CD4-positive, alpha-beta T cell treated with Interleukin-6 at 100 ng/mL for 8 hours (primary cell): ENCODE results near the gene PPP4R3A.
"Not testable (repeated sequence)": the region's sequence is repeated elsewhere in the genome, so short reads cannot be mapped to it uniquely, and the experiment has no call there.

Experiments used
- DNase-seq: peaks from one replicate; pipeline ENCODE4 v3.0.0-alpha.2; 2020; ENCODE audit warnings: mixed read lengths, low spot score

PPP4R3A gene

GRCh38 chr14:91436266-91436665, 73.8 kb downstream of the PPP4R3A start:
- DNase-seq = not testable (repeated sequence)

GRCh38 chr14:91429385-91429784, 80.7 kb downstream of the PPP4R3A start:
- no peak for DNase-seq

DNA sequence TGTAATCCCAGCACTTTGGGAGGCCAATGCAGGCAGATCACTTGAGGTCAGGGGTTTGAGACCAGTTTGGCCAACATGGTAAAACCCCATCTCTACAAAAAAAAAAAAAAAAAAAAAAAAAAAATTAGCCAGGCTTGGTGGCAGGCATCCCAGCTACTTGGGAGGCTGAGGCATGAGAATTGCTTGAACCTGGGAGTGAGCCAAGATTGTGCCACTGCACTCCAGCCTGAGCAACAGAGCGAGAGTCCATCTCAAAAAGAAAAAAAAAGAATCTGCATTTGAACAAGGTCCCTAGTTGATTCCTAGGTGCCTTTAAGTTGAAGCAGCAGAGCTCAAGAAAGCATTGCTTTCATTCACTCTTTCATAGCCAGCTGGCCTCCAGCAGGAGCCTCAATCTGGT, 81.2 kb downstream of the PPP4R3A start:
- not testable (repeated sequence) for DNase-seq

- not testable (repeated sequence) for DNase-seq
These were observed 84.6 kb downstream of the PPP4R3A start for GRCh38 chr14:91425531-91425944.

DNA sequence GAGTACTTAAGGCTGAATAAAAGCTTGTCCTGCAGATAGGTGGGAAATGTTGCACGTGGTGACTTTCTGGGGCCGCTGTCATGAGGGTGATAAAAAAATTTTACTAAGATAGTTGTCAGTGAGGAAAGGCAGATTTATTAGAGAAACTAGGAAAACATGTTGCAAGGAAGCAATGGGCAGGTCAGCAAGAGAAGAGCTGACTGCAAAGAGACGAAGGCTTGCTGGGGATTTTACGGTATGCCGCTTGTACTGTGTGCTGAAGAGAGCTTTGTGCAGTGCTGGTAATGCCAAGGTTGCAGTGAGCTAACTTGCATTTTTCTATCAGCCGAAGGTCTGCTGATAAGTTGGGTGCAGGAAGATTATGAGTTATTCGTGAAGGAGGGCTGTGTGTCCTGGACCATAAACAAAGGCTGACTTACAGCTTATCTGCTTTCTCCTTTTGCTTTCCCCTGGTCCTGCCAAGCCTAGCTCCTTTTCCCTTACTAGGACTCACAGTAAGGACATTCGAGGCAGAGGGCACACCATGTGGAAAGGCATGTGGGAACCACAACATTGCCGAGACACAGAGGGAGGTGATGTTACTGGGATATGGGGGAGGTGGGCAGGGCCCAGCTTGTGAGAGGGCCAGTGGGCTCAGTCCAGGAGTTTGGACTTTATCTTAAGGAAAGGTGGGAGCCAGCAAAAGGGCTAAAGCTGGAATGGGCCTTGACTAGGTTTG, 85.1 kb downstream of the PPP4R3A start:
- DNase-seq = no peak

DNA sequence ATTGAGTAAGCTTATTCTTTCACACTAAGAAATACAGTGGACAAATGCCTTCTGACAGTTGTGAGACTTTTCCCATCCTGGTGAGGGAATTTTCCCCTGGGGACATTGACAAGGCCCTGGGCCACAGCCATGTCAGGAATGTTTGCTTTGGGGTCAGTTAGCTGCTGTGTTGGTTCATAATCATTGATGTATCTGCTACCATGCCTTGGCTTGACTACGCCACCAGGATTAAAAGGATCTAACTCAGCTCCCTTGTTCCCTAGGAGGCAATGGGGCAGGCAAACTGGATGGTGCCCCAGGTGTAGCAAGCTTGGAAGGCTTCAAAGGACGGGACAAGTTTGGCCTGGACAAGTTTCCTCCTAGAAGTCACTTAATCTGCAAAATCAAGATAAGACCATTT, 89.4 kb downstream of the PPP4R3A start:
- no peak for DNase-seq

DNA sequence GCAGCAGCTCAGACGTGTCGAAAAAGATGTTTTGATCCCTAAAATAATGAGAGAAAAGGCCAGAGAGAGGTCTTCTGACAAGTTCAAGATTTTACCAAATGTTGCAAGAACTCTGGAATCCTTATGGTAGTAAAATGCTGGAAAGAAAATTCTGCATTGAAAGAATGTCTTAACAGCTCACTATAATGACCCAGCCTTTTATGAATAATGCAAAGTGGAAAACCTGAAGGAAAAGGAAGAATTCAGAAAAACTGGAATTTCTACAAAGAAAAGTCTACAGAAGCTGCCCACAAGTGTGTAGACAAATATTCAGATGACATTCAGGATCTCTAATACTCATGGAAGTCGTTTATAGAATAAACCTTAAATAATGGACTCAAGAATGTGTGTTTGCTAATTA, 90.7 kb downstream of the PPP4R3A start:
- DNase-seq = no peak

GRCh38 chr14:91419044-91419397, 91.1 kb downstream of the PPP4R3A start:
- peak; percentile 73 for DNase-seq

DNA sequence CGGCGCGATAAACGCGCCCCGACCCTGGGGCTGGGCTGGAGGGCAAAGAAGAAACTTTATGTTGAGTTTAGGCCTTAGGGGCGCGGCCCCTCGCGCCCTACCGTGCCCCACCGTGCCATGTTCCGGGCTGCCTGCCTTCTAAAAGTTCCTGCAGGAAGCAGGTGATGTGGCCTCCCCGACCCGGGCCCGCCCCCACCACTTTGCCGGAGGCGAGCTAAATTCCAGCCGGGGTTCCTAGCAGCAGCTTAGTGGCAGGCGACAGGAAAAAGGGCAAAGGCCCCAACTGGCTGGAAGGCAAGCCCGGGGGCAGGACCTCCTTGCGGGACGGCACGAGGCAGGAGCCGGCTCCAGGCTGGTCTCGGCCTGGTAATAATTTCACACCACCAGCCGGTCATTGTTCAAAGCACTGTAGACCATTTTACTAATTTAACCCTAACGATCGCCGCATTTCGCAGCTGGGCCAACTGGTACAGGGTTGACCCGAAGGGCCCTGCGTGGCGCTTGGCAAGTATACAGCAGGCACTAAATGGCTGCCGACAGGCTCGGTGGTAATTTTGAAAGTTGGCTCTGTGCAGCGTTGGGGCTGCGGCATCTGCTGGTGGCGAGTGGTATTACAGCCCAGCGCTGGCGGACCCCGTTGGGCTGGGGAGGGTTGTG, 91.6 kb downstream of the PPP4R3A start:
- peak; percentile 75 for DNase-seq

DNA sequence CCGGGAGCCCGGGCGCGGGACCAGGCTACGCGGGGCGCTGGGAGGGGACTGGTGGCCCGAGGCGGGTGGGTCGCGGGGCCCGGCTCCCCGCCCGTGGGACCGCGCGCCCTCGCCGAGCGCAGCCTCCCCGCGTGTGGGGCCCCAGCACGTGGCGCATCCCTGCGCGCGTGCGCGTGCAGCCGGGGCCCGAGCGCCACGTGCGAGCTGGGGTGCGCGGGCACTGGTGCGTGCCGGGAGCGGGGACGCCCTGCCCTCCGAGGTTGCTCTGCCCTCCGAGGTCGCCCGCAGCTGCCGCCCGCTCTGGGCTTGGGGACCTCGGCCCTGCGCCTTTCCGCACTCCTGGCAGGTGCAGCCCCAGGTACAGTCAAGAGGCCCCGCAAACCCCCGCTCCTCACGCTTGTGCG, 92.1 kb downstream of the PPP4R3A start:
- peak; percentile 51 for DNase-seq

DNA sequence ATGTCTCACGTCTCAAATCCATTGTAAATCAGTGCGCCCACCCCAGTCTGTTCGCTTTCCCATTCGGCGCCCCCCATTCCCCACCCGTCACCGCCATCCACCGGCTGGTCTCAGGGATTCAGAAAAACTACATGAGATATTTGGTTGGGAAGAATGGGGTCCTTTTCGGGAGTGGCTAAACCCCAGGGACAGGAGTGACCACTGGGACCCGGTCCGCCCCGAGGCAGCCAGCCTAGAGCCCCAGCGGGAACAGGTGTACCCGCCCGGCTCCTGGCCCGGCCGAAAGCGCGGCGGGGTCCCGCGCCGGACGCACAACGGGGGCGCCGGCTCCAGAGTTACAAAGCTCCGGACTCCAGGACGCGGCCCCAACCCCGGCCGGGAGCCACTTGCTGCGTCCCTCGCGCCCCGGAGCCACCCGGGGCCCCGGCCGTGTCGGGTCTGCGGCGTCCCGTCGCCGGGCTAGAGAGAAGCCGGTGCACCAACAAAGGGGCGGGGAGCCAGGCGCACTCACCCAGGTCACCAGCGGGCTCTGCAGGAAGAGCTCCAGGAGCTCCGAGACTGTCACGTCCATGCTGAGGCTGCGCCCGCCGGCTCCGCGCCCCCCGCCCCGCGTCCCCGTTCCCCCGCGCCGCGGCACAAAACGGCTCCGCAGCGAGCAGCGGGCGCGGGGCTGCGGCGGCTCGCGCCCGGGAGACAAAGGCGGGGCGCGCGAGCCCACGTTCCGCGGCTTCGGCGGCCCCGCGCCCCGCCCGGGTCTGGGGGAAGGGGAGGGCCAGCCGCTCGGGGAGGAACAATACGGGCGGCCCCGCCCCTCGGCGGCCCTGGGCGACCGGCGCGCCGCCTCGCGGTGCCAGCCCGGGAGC, 92.8 kb downstream of the PPP4R3A start, which contains the start of gene CCDC88C:
Gene CCDC88C (minus strand): TSS at position 701 of the 863 bp plus-strand sequence. CDS start 130 bp downstream, at position 571.
- DNase-seq = peak; percentile 62

DNA sequence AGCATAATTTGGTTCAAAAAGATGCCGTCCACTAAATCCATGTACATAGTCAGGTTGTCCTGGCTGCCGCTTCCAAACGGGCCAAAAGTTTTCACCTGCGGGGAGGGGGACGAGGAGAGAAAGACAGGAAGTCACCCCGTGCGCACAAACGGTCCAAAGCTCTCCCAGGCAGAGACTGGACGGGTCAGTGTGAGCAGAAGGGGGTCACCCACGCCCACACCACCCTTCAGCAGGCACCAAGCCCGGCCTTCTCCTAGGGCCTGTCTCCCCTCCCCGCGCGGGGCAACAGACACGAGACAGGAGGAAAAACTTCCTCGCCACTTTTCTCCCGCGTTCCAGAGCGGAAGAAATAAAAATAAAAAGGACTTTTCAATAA, 93.4 kb downstream of the PPP4R3A start:
- DNase-seq = no peak

DNA sequence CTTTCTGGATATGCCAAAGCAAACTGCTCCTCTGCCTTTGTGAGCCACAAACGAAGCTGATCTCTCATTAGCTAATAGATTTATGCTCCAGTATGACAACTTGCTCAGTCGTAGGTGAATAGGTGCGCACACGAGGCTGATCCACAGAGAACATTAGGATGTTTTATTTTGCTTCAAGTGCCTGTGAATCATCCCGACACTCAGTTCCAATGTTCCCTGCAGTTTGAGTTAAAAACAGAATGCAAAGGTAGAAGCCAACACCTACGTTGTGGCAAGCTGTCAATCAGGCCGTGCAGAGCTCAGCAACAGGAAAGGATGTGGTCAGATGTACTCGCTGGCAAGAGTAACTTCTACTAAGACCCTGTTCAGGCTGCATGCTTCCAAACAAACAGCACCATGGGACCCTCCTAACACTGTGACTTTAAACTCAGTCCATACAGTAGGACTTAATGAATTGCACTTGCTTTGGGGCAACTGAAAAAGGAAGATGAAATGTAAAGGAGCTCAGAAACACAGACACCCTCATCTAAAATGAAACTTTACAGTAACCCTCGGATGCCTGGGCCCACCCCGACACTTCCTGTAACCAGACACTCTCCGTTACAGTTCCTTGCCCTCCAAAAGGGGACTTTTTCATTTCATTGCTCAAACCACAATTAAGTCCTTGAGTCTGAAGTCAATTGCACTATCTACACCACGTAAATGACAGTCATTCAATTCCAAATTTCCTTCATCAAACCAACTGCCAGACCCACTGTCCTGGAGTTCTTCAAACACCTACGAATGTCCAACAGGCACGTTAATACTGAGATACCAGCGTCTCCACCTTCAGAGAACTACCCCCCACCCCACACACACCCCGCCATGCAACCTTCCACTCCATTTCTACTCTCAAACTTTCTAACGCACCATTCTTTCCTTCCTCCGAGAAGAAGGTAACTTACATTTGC, 94.0 kb downstream of the PPP4R3A start:
- peak; percentile 81 for DNase-seq

GRCh38 chr14:91414475-91414833, 95.7 kb downstream of the PPP4R3A start:
- DNase-seq = no peak

- DNase-seq = peak; percentile 57
These were observed 96.3 kb downstream of the PPP4R3A start for GRCh38 chr14:91413547-91414474.

DNA sequence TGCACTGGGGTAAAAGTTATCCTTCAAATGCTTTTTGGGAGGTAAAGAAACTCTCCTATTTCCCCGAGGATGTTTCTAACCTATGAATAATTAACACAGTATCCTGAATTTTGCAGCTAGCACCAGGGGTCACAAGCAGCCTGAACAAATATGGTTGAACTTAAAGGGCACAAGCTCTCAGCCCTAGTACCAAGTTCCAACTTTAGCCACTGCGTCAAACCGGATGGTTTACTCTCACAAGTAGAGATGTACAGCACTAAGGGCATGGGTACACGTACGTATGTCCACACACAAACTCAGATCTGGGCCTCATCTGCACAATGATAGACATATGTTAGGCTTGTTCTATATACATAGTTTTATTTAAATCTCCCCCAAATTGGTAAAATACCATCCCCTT, 97.2 kb downstream of the PPP4R3A start:
- DNase-seq = no peak

DNA sequence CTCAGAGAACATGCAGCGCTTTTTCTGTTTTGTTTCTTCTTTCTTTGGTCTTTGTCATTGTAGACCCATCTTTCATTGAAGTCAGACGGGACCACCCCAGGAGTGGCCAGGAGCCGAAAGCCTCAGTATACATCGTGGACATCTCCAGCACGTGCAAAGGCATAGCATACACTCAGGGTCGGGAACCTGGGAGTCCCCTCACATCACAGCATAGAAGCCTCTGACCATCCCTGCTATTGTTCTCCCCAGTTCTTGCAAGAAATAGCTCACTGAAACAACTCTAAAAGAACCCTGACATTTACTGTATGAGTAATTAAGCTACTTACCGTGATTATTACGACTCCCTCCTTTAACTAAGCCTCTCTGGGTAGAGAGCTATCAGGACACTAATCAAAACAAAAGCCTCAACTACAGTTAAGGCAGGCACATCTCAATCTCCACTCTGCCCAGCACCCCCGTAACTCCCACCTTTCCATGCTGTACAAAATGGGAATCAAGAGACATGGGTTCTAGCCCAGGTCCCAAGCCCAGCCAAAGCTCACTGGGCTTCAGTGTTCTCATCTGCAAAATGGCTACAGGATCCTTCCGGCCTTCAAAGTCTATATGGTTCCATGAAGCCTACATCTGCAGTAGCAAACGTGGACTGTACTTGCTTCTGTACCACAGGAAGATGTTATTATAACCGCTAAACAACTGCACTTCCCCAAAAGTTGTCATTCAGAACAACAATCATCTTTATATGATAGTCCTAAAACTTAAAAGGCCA, 99.2 kb downstream of the PPP4R3A start:
- DNase-seq = no peak

DNA sequence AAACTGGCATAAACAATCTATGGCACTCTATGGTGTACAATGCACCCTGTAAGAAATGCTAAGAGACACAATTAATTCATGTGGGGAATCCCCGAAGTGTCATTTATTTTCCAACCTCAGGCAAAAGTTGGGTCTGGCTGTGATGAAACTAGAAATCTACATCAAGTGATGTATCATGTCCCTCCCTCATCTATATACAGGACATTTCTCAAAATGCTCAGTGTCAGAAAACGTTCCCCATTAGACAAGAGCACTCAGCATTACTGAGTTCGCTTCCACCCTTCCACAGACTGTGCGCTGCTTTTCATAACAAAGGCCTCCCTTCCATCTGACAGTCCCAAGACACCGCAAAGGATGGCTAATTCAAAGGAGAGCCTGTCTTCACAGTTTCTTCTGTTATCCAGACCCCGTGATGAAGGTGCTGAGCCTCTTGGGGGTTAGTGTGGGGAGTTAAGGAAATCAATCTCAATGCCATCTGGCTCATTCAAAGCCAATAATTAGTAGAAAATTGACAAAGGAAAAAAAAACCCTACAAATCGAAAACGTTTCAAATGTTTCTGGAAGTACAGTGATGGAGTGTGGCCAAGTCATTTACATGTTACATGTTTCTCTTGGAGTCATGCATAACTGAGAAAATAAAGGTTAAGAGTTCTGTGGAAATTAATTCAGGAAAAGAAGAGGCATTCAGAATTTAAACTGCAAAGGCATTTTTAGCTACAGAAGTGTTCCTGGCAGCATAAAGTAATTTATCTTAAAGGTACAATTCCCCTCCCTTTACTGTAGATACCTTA, 100.0 kb downstream of the PPP4R3A start:
- DNase-seq = peak; percentile 42

GRCh38 chr14:91409240-91409639, 100.9 kb downstream of the PPP4R3A start:
- not testable (repeated sequence) for DNase-seq
